Jurkat, Clone E6-1 (cell line): Measurements from ENCODE around the gene DACT3.

Source experiments
- DNase-seq: peaks from one replicate; pipeline ENCODE4 v3.0.0-alpha.2; 2011; ENCODE audit warnings: low read depth, low spot score
- H3K4me3 ChIP-seq: 2 replicates; pipeline ENCODE4 v1.5.1; 2011; ENCODE audit warnings: mild to moderate bottlenecking, low read length, control low read depth, moderate library complexity

The DACT3 gene

GRCh38 chr19:46670813-46671212 is 9.8 kb upstream of the DACT3 start:
- no peak overlapping the region for H3K4me3 ChIP-seq
- no peak for DNase-seq

GRCh38 chr19:46668662-46669061 is 7.7 kb upstream of the DACT3 start:
- DNase-seq: no peak

GRCh38 chr19:46665072-46665471 is 4.1 kb upstream of the DACT3 start:
- DNase-seq: no peak
- no peak overlapping the region for H3K4me3 ChIP-seq

More at GRCh38 chr19:46668662-46669061, 7.7 kb upstream of the DACT3 start:
- H3K4me3 ChIP-seq: no peak overlapping the region

DNA sequence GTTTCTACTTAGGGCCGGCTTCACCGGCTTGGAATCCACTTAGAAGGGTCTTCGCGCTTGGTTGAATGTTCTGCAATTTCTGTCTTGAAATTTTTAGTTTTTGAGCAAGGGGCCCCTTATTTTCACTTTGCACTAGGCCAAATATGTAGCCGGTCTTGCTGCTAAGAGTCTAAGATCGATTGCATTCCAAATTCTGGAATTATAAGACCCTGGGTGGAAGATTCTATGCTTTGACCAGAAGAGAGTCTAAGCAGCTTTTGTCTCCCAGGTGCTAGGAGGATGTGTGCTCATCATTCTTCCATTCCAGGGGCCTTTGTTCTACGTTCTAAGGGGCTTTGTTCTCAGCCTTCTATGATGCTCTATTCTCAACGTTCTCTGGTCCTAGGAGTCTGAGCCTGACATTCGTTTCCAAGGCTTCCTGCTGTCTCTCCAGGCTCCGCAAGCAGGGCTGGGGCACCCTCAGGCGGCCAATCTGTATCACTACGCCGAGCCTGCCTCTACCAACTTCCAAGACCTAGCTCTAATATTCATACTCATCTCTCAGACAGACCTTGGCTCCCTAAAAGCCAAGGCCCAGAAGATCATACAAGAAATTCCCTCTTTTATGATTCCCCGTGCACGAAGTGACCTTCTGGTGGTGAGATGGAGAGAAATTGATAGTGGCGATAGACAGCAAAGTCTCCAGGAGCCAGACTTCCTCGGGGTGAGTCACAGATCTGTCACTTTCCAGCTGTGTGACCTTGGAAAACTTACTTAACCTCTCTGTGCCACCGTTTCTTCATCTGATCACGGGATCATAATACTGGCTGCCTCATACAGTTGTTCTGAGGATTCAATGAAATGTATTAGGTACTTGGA is 982 bp upstream of the DACT3 start:
- peak overlapping the region; percentile 53 for H3K4me3 ChIP-seq
- peak; percentile 83 for DNase-seq

DNA sequence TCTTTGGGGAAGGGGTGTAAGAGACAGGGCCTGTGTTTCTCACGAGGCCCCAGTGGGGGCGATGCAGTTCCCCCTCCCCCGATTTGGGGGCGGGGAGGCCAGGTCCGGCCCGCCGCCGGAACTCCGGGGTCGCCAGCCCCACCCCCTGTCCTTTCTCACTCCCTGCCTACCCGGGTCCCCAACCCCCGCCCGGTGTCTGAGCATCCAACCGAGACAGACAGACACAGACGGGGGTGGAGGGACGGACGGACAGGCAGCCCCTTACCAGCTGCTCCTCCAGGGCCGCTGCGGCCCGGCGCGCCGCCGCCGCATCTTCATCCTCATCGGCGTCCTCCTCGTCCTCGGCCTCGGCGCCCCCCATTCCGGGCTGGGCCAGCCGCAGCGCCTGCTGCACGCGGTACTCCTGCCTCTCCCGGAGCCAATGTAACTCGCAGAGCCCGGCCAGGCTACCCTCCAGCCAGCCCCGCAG is 397 bp downstream of the DACT3 start:
- no peak for DNase-seq
- peak overlapping the region; percentile 45 for H3K4me3 ChIP-seq

- H3K4me3 ChIP-seq: peak overlapping the region; percentile 45
These were observed 919 bp downstream of the DACT3 start for GRCh38 chr19:46660008-46660517.

GRCh38 chr19:46659151-46660007 is 1.6 kb downstream of the DACT3 start:
- H3K4me3 ChIP-seq: no peak overlapping the region
- DNase-seq: no peak

More at GRCh38 chr19:46660008-46660517, 919 bp downstream of the DACT3 start:
- no peak for DNase-seq

DNA sequence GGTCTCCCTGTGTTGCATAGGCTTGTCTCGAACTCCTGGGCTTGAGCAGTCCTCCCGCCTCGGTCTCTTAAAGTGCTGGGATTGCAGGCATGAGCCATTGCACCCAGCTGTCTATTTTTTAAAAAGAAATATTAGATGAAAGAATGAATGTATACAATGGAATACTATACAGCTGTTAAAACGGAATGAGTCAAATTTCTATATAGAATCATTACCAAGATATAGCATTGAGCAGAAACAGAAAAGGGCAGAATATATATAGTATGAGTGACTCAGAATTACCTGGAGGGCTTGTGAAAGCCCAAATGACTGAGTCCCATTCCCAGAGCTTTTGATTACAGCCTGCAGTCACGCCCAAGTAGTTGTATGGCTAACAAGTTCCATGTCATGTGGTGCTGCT is 4.4 kb downstream of the DACT3 start:
- DNase-seq: no peak
- H3K4me3 ChIP-seq: no peak overlapping the region

GRCh38 chr19:46654621-46655152 is 6.3 kb downstream of the DACT3 start:
- no peak overlapping the region for H3K4me3 ChIP-seq
- no peak for DNase-seq

- no peak for DNase-seq
- H3K4me3 ChIP-seq: no peak overlapping the region
These were observed 10.5 kb downstream of the DACT3 start for GRCh38 chr19:46650445-46650844.

DNA sequence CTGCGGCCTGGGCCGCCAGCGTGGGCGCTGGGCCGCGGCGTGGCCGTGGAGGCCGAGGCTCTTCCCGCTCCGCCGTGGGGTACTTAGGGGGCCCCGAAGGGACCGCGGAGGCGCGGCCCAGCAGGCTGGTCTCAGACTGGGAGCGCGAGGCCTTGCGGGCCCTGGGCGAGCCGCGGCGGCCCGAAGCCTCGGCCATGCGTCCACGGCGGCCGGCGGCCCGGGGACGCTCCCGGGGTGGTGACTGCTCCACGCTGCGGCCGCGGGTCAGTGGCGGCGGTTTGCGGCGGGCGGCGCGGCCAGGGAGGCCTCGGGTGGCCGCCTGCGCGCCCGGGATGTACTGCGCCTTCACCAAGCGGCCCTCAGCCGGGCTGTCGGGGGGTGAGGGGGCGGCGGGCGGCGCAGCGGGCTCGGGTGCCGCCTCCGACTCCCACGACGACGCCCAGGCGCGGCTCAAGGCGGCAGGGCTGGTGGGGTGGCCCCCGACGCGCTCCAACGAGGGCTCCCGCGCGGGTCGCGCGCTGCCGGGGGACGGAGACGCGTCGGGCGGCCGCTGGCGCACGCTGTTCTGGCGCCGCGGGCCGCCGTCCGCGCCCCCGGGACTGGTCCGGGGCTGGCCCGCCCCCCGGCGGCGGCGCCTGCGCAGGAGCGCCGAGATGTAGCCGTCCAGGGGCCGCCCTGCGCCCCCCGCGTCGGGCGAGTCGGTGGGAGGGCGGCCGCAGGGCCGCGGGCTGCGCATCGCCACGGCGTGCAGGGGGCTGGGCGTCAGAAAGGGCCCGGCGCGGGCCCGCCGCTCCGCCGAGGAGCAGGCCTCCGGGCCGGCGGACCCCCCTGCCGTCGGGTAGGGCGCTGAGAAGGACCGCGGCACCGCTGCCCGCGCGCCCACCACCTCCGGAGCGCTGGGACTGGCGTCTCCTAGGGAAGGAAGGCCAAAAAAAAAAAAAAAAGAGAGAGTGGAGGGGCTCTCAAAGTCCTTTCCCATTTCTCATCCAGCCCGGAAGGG is 11.7 kb downstream of the DACT3 start:
- no peak for DNase-seq
- H3K4me3 ChIP-seq: no peak overlapping the region

- H3K4me3 ChIP-seq: no peak overlapping the region
- DNase-seq: no peak
These were observed 12.7 kb downstream of the DACT3 start for GRCh38 chr19:46648060-46648960.

DNA sequence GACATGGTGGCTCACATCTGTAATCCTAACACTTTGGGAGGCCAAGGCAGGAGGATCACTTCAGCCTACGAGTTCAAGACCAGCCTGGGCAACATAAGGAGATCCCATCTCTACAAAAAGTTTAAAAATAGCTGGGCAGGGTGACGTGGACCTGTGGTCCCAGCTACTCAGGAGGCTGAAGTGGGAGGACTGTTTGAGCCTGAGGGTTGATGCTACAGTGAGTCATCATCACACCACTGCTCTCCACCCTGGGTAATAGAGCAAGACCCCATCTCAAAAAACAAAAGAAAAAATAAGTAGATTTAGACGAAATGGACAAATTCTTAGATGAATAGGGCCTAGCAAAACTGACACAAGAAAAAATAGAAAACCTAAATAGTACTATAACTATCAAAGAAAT is 14.6 kb downstream of the DACT3 start:
- DNase-seq: no peak
- H3K4me3 ChIP-seq: no peak overlapping the region

GRCh38 chr19:46644720-46645119 is 16.3 kb downstream of the DACT3 start:
- no peak for DNase-seq
- no peak overlapping the region for H3K4me3 ChIP-seq

- H3K4me3 ChIP-seq: no peak overlapping the region
- DNase-seq: no peak
These were observed 20.3 kb downstream of the DACT3 start for GRCh38 chr19:46640656-46641055.

- no peak for DNase-seq
- peak overlapping the region; percentile 54 for H3K4me3 ChIP-seq
These were observed 21.4 kb downstream of the DACT3 start for GRCh38 chr19:46639358-46640182.

DNA sequence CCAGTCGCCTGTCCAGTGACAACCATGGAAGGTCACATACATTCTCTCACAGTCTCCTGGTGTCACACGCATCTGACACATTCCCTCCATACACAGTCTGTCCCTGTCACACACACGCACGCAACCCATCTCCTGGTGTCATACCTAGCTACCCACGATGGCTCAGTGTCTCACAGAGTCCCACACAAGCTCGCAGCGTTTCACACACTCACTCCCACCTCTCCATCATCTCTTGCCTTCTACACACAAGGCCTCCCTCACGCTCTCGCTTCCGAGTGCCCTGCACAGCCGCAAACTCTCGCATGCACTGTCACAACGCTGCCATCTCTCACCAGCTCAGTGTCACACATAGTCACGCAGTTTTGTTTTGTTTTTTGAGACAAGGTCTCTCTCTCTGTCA is 23.8 kb downstream of the DACT3 start:
- H3K4me3 ChIP-seq: no peak overlapping the region
- no peak for DNase-seq
